ENCODE data around the gene GVQW3. TPM values are rescaled to one million over a fixed set of nuclear protein-coding genes. Genes with fewer than 3 reads are reported as not detected.

Gene GVQW3
- total and polyA plus RNA-seq, 2 of the 8 experiments (the other 6 are each of a cell fraction or from before 2014, with no cell fraction given), result 5.5 to 8.1 TPM

DNA sequence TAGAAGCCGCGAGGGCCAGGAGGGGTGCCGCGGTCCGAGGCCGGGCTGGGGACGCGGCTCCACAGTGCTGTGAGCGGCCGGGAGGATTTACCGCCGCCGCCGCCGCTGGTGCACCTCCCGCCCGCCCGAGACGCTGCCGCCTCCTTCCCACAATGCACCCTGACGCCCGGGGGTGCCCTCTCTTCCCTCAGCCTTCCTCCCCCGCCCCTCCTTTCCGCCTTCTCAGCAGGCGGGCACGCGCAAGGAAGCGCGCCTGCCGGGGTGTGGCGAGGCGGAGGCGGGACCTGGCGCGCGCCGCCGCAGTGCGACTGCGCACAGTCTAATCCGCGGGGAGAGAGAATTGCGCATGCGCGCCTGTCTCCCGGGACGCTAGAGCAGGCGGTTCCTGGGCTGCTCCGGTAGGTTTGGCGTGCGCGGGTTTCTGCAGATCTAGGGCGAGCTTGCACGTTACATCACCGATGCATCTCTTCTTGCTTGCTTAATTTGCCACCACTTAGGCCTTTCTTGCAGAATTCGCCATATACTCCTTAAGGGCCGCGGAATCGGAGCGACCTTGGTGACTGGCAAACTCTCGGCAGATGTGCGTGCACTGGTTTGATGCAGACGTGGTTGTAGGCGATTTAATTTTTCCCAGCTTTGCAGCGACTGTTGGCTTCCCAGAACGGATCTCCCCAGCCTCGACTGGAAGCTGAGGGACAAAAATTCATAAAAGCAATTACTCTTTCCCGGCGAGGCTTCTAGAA is at the start of gene GVQW3, which contains the start of gene THAP12 (continued):
- TF ChIP-seq CHD7 (IDR thresholded peaks at IDR 0.05; ENCODE audit: insufficient replicate concordance, low read length) (no peak), POLR2A (IDR thresholded peaks at IDR 0.05; ENCODE audit: control extremely low read depth in 1 of 2, low read depth in 2 of 2, low read length in 2 of 2) (peak in 1 of 2 experiments; percentile 61; a peak in 2 of 3 replicates), TBP (IDR thresholded peaks at IDR 0.05; ENCODE audit: low read depth, low read length) (peak; percentile 49; the same call in 1 of the 2 replicates), SP2 (IDR thresholded peaks at IDR 0.05; ENCODE audit: low read length) (no peak), CHD1 (IDR thresholded peaks at IDR 0.05; ENCODE audit: low read depth, low read length) (no peak), JUND (IDR thresholded peaks at IDR 0.05; ENCODE audit: low read length) (no peak), TAF1 (IDR thresholded peaks at IDR 0.05; ENCODE audit: low read depth, low read length) (peak; percentile 62; the same call in 1 of the 2 replicates), RNF2 (IDR thresholded peaks at IDR 0.05; ENCODE audit: borderline replicate concordance, low read depth, low read length, missing control alignments, poor library complexity, severe bottlenecking) (no peak)
- TF ChIP-seq, protein P1, sequence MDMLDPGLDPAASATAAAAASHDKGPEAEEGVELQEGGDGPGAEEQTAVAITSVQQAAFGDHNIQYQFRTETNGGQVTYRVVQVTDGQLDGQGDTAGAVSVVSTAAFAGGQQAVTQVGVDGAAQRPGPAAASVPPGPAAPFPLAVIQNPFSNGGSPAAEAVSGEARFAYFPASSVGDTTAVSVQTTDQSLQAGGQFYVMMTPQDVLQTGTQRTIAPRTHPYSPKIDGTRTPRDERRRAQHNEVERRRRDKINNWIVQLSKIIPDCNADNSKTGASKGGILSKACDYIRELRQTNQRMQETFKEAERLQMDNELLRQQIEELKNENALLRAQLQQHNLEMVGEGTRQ (IDR thresholded peaks at IDR 0.05; ENCODE audit: low read length), result no peak

Measured in H1 (cell line).